Measurements from ENCODE around the gene PJA2.

DNA sequence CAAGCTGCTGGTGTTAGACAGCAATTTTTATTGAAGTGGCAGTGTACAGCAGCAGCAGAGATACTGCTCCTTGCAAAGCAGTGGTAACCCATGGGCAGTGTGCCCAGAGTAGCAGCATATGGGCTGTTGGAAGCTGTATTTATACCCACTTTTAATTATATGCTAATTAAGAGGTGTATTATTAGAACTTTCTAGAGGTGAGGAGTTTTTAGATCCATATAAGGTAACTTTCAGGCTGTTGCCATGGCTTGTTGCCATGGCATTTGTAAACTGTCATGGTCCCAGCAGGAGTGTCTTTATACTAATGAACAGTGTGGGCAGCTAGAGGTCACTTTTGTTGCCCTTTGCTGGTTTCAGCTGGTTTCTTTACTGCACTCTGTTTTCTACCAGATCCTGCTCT, 3.7 kb upstream of the PJA2 start:
- no peak for TF ChIP-seq GATA2 (IDR thresholded peaks at IDR 0.05; ENCODE audit: low read depth, low read length)
- TF ChIP-seq GATA3 (IDR thresholded peaks at IDR 0.05; ENCODE audit: low read depth, low read length), result no peak

All from SH-SY5Y (cell line).